GM18907 (cell line): ENCODE measurements around the gene CISD1.
A peak's percentile ranks its signal among the peaks of the same experiment; 100 is the strongest.

Experiments used
- ATAC-seq: cut with Tn5 transposase; IDR thresholded peaks from one replicate; pipeline ENCODE4 v1.9.1; 2021; ENCODE audit warnings: mild to moderate bottlenecking, moderate library complexity; ENCODE audit not compliant: unreplicated experiment

The CISD1 gene

DNA sequence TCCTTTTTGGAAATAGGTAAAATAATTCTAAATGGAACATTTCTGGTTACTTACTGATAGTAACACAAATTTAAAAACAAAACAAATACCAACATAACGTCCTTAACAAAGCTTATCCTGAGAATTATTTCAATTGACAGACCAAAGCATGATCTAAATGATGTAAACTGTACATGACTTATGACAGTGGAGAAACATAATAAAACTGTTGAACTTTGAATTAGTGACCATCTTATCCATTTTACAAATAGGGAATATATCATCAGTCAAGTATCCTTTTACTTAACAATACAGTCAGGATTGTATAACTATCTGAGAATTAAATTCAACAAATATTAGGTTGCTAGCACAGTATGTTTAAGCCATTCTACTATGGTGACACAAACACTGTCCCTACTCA, 3.7 kb upstream of the CISD1 start:
- no peak for ATAC-seq

DNA sequence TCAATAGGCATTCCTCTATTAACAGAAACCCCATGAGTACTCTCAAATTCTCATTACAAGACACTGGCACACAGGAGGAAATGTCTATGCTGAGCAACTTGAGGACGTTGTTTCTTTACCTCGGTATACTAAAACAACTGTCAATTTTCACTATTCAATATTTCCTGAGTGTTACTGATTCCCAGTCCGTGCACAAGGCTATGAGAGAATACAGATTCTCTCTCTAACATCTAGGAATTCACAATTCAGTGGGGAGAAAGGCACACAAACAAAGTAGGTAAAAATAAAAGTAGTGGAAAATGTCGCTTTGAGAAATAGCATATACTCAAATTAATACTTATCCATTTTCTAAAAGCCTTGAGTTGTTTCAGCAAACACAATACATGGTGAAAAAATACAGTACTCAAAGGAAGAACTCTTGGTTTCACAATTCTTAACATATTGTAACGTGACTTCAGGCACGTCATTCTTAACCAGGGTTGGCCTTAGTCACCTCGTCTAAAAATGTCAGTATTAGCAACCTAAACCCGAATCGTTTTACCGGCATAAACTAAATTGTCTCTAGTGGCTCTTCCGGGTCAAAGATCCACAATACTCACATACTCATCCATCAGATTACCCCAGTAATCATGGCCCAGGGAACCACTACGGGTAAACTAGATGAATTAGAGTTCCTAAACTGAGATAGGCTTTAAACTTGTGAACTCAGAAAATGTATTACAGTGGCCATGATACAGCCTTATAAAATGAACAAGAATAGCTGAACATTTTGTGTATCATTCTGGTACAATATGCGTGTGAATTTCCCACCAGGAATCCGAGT, 2.7 kb upstream of the CISD1 start:
- peak; percentile 8 for ATAC-seq

DNA sequence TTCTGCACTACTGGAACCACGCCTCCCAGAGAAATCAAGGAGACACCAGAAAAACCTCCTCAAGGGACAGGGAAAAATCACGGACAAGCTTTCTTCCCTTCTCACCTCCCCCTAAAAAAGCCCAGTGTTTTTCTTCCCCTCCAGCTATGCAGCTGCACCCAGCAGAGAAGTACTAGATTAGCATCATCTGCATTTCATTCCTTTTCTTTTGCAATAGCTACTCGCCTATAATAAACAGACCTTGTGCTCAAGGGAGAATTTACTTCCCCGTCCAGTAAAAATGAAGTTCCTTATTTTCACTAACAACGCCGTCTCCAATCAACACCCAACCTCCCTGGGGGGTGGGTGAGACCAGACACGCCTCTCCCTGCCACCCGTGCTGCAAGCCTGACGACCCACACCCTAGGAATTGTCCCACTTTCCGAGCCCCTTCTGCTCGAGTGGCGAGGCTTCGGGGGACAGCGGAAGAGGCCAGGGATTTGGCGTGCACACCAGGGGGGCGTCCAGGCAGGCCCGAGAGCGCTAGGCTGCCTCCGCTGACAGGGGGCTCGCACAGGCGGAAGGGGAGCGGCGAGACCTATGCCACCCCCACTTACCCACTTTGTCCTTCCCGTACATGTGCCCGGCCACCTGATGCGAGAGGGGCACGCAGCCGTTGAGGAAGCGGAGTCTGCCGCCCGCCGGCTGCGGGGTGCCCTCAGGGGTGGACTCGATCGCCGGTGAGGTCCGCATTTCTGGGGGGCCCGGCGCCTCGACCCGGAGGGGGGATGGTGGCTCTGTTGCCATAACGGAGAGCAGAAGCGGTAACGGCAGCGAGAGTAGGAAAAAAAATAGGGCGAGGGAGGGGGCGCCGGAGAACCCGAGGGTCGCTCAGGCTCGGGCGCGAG, 1.9 kb upstream of the CISD1 start:
- peak; percentile 23 for ATAC-seq

DNA sequence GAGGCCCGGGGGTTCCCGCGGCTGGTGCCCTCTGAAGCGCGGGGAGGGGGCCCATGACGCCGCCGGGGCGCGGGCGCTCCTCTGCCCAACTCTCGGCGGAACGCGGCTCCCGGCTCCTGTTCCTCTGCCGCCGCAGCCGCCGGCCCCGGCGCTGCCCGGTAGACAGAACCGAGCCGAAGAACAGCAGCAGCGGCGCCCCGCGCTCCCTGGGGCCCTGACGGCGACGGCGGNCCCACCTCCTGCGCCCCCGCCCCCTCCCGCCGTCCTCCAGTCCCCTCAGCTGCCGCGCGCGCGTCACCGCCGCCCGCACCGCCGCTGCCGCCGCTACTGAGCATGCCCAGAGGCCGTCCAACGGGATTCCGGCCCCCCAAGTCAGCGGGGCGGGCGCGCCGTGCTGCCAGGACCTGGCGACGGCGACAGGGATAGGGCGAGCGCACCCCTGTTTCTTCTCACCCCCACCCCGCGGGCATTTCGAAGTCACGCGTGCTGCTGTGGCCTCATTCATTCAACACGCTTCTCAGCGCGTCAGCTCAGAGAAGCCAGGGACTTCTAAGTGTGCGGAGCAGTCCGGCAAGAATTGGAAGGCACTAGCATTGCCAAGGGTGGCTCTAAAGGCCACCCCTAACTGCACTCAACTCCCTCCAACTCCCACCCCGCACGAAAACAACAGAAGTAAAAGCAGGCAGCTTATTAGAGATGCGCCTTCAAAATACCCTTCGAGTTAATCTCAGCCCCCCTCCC, 1.1 kb upstream of the CISD1 start, which contains the start of gene IPMK:
TSS of gene IPMK (minus strand) at position 182 of the 741 bp plus-strand sequence. CDS start 283 bp downstream, outside the sequence.
- ATAC-seq = peak; percentile 66

DNA sequence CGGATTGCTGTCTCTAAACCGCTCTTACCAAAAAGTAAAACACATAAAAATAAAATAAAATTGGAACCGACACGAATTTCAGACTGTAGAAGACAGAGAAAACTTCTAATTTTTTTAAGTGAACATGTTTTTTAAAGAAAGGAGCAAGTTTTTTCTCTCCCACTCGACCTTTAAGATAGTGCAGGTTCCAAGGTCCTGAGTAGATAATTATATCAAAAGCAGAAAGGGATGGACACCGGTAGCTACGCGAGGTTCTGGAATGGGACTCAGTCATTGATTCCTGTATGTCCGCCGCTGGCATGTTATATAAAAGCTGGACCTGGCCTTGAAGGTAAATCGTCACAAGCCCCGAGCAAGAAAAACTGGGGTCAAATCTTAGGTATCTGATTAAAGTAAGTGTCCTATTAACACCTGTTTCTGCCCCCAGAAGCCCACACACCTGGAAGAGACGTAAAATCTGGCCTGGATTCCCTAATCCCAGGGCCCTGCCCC, 462 bp upstream of the CISD1 start:
- peak; percentile 1 for ATAC-seq

DNA sequence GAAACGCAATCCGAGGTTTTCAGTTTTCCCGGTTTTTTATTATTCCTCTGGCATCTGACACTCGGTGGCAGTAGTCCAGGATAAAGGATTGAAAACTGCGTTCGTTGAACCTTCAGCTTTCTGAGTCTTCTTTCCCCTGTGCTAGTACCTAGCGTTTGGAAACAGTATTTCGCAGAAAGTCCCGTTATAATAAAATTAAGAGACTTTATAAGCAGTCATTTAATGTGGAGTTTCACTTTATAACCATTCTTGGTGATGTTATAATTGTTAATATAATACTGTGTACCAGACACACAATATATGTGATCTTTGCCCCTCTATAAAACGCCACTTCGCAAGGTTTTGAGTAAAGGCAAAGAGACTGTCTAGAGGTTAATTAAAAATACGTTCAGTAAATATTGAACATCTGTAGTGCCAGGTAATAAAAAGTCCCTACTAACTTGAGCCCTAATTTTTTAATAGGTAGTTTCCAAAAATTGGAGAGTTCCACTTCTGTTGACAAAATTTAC, 874 bp downstream of the CISD1 start:
- no peak for ATAC-seq

DNA sequence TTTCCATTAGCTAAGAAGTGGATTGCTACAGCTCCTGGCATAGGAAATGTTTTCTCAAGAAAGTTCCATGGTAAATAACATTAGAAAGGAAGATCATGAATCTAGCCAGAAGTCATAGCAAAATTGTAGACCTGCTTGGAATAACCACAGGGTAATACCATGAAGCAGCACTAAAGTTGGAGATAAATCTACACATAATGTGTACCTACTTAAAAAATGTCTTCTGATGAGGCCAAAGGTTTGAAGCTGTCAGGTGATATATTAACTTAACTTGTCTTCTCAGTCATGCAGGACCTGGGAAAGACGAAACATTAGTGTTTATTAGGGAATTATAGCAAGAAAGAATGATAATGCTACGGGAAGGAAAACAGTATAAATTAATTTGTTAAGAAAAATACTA, 6.3 kb downstream of the CISD1 start:
- no peak for ATAC-seq

DNA sequence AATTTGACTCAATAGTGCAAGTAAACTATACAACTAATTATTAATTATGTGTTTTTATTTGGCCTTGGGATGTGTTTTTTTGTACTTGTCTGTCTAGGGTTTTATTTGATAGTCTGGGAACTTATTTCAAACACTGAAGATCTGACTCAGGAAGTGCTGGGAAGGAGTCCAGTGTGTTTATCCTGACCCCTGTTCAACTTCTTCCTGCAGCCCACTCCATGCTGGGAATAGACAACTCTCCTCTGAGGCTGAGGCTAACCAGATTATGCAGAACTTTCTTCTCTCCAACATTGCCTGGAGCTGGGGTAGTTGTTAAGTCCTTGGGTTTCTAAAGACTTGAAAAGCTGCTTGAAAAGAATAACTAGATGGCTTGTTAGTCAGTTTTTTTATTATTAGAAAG, 6.9 kb downstream of the CISD1 start:
- ATAC-seq = no peak

DNA sequence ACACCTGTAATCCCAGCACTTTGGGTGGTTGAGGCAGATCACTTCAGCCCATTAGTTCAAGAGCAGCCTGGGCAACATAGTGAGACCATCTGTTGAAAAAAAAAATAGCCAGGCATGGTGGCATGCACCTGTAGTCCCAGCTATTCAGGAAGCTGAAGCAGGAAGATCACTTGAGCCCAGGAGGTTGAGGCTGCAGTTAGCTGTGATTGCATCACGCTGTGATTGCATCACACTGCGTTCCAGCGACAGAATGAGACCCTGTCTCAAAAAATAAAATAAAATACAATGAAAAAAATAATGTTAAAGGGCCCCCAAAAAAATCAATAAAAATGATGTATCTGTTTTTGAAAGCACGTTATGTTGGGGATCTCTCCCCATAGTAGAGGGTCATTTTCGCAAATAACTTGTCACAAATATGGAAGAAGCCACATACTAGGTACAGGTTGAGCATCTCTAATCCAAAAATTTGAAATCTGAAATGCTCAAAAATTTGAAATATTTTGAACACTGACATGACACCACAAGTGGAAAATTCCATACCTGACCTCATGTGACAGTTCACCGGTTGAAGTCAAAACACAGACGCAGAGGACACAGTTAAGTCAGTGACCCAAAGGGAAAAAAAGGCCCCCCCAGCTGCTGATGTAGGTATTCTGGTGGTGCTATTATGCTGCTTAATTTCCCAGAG, 9.5 kb downstream of the CISD1 start:
- ATAC-seq = no peak

DNA sequence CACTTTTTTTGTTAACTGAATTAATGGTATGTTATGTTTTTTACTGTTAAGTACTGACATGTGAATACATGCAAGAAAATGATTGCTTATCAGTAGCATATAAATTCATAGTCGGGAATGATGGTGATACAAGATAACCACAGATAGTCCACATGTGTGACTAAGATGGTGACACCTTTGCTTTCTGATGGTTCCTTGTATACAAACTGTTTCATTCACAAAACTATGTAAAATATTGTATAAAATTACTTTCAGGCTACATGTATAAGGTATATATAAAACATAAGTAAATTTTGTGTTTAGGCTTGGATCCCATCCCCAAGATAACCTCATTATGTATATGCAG, 10.0 kb downstream of the CISD1 start:
- no peak for ATAC-seq

DNA sequence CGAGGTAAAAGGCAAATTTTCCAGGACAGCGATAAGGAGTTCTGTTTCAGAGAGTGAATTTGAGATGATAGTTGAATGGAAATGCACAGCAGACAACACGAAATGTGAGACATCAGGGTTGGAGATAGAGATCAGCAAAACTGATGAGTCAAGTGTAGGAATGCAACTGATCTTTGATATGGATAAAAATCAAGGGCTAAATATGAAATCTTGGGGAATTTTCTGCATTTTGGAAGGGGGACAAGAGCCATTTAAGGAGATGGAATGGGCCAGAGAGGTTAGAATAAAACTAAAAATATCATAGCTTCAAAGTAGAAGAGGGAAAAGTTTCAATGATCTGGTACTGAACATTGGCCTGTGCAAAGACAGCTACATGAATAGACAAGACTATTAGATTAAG, 11.5 kb downstream of the CISD1 start:
- no peak for ATAC-seq

DNA sequence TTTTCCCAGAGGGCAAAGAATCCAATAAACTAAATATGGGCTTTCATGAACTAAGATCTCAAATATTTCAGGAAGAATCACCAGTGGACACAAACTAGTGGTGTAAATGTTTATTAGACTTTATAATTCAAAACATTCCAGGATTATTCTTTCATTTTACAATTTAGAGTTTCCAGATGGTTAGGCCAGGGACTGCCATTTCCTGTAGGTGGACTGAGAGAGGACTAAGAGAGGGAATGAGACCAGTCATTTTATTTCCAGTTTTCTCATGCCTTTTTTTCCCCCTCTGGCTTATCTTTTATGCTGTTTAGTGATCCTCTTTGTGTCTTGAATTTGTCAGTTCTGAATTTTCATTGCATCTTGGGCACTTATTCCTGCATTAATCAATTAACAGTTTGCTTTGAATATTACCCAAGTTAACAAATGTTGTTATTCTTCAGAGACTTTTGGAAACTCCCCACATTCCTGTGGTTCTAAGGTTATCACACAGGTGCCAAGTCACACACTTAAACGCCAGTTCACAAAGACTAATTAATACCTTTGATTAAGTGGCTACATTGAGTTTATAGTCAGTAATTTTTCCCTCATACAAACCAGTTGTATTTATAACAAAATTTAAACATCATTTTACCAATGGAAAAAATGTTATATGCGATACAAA, 12.3 kb downstream of the CISD1 start:
- no peak for ATAC-seq

DNA sequence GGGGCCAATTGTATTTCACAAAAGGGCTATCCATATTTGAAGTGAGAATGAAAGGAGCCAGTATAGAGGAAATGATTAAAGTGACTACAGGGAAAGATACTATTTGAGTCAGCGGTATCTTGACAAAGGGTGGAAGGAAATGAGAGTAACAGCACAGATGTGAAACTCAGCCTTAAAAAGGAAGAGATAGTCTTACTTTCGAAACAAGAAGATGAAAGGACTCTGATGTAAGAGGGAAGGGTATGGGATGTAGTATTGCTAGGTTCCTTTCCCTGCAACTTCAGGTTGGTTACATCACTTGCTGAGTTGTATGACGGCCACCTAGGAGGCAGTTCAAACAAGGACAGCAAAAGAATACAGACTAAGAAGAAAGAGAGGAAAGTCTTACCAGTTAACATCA, 13.7 kb downstream of the CISD1 start:
- ATAC-seq = peak; percentile 99

DNA sequence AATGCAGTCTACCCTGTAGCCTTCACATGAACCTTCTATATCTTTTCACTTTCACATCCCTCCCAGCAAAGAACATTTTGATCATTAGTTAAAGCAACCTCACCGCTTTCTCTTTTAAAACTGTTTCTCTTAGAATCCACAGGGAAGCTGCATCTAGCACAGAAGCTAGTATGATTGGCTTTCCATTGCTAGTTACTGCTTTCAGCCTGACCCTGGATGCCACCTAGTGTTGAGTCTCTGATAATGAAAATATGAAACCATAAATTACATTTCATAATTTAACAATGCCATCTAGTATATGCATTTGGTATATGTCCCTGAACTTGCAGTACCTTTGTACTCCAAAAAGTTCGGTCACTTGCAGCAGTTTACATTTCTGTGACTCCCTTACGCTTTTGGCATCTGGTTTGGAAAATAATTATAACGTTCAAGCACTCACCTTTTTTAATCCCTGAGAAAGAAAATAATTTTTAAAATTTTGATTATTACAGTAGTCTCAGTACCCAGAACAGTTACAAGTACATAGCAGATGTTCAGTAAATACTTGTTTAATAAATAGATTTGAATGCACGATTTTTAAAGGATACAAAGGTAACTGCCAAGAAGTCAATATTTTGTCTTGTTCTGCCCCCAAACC, 22.7 kb downstream of the CISD1 start:
- peak; percentile 89 for ATAC-seq

DNA sequence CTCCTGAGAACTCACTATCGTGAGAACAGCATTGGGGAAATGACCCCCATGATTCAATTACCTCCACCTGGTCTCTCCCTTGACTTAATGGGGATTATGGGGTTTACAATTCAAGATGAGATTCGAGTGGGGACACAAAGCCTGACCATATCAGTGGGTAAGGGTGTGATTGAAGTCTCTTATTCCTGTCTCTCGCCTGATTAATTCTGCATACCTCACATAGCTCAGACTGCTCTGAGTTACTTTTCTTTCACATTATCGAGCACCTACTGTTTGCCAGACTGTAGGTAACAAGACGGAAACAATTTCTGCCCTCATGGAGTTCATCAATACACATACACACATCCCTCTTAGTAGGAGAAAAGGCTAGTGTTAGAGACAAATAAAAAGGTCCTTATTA, 25.0 kb downstream of the CISD1 start:
- ATAC-seq = no peak

DNA sequence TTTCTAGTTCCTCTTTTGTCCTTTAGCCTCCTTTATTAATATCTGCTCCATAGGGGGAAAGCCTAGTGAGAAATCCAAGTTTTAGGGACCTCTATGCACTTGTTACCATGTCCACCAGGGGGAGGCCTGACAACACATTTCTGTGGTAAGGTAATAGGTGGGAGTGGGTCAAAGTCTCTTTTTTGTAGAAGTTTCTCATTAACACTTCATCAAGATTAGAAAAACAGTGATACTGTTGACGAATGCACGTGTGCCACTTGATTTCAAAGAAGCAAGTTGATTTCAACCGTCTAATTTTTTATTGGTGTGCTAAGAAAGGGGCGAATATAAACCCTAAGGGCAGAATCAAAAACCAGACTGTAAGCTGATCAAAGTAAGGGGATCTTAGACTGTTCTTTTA, 30.6 kb downstream of the CISD1 start:
- peak; percentile 96 for ATAC-seq

DNA sequence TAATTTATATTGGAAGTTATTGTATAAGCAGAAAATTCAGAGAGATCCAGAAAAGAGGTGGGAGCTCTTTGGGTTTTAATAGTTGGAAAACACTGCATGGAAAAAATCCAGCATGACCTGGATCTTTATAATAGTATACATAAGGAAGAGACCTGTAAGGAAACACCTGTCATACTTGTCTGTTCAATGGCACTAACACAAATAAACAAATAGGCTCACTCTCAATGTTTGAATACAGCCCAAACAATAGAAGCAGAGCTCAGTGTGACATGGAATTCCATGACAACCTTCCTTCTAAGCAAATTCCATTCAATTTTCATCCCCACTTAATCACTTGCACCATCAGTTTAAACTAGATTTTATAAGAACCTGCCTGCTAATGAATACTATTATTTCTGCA, 31.7 kb downstream of the CISD1 start:
- no peak for ATAC-seq

DNA sequence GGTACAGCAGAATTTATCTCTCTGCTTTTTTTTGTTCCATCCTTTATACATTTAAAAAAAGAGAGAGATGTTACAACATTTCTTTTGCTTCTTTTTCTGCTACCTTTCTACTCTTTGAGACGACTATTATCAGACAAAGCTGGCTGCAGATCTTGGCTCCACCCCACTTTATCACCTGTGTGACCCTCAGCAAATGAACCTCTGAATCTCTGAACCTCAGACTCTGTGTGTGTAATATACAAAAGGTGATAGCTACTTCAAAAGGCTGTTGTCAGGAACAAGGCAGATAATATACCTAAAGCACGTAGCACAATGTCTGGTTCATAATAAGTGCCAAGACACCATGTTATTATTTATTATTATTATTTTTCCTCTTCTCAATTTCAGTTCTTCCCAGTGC, 33.3 kb downstream of the CISD1 start:
- no peak for ATAC-seq

DNA sequence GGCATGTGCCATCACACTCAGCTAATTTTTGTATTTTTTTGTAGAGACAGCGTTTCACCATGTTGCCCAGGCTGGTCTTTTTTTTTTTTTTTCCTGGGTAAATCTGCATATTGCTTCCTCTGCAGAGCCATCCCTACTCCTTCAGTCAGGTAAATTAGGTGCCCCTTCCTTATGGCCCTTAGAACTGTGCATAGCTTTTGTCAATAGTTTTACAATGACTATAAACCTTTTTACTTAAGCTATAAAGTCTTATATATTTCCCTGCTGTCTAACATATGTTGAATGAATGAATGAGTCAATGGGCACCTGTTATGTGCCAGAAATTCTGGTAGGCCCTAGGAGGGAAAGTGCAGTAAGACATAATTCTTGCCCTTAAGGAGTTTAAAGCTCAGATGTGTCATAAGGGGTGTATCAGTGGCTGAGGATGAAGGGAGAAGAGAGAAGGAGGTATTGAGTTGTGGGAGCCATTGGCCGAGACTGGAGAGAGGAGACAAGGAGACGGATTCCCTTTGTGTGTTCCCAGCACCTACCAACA, 35.2 kb downstream of the CISD1 start:
- ATAC-seq = no peak
